Esophagus muscularis mucosa (tissue), 4 donors: ENCODE measurements around the gene SLC9A8.
A peak's percentile ranks its signal among the peaks of the same experiment; 100 is the strongest.

ENCODE experiments used
- EP300 ChIP-seq: sonication (generic); formaldehyde crosslinking; IDR thresholded peaks from one replicate; pipeline ENCODE4 v1.6.1; 2017; ENCODE audit warnings: antibody characterized with exemption
- POLR2A ChIP-seq: fragments of 450-650 bp; IDR thresholded peaks from one replicate; pipeline ENCODE4 v1.6.1; 2017; ENCODE audit warnings: antibody characterized with exemption, moderate library complexity, mild to moderate bottlenecking, low read depth
- POLR2AphosphoS5 ChIP-seq, 2 donors: sonication (generic); formaldehyde crosslinking; IDR thresholded peaks; one replicate each; pipeline ENCODE4 v1.6.1; 2017; ENCODE audit warnings: antibody characterized with exemption in 2 of 2
- TF ChIP-seq, protein P1 (sequence below), 3 experiments: fragments of 200-600 bp in 2 of 3; fragments of 450-650 bp in 1 of 3; sonication (generic) in 2 of 3; IDR thresholded peaks; one replicate each; pipeline ENCODE4 v1.5.1; 2017 to 2019; ENCODE audit warnings: antibody characterized with exemption in 3 of 3, mild to moderate bottlenecking in 2 of 3, moderate library complexity in 1 of 3

DNA sequence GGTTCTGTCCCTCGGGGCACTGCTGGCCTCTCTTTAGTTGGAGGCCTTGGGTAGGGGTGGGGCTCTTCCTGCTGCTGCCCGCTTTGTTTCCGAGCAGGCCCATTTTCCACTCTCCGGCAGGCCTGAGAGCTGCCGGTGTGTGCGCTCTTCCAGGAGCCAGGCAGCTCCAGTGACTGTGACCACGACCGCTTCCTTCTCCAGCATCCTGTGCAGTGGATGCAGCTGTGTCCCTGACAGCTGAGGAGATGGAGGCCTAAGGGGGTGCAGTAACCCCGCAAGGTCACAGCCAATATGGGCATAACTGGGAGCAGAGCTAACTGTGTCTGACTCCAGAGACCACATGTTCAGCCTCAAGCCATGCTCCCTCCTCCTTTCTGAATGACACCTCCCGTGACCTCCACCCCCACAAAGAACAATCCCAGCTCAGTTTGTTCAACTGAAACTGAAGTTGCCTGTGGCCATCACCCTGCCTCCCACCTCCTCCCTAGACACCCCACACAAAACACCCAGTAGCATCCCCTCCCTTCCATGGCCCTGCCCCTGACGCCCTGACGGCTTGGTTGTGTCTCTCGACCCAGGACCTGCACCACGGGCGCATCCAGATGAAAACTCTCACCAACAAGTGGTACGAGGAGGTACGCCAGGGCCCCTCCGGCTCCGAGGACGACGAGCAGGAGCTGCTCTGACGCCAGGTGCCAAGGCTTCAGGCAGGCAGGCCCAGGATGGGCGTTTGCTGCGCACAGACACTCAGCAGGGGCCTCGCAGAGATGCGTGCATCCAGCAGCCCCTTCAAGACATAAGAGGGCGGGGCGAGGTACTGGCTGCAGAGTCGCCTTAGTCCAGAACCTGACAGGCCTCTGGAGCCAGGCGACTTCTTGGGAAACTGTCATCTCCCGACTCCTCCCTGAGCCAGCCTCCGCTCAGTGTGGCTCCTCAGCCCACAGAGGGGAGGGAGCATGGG lies 74.9 kb downstream of the SLC9A8 start:
- TF ChIP-seq, protein P1, sequence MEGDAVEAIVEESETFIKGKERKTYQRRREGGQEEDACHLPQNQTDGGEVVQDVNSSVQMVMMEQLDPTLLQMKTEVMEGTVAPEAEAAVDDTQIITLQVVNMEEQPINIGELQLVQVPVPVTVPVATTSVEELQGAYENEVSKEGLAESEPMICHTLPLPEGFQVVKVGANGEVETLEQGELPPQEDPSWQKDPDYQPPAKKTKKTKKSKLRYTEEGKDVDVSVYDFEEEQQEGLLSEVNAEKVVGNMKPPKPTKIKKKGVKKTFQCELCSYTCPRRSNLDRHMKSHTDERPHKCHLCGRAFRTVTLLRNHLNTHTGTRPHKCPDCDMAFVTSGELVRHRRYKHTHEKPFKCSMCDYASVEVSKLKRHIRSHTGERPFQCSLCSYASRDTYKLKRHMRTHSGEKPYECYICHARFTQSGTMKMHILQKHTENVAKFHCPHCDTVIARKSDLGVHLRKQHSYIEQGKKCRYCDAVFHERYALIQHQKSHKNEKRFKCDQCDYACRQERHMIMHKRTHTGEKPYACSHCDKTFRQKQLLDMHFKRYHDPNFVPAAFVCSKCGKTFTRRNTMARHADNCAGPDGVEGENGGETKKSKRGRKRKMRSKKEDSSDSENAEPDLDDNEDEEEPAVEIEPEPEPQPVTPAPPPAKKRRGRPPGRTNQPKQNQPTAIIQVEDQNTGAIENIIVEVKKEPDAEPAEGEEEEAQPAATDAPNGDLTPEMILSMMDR (IDR thresholded peaks at IDR 0.05) = no peak
- TF ChIP-seq EP300 = no peak
- no peak for TF ChIP-seq POLR2A
- TF ChIP-seq POLR2AphosphoS5 (IDR thresholded peaks at IDR 0.05) = peak in 1 of 2 donors; percentile 25
